ENCODE data around the gene CDC20.

DNA sequence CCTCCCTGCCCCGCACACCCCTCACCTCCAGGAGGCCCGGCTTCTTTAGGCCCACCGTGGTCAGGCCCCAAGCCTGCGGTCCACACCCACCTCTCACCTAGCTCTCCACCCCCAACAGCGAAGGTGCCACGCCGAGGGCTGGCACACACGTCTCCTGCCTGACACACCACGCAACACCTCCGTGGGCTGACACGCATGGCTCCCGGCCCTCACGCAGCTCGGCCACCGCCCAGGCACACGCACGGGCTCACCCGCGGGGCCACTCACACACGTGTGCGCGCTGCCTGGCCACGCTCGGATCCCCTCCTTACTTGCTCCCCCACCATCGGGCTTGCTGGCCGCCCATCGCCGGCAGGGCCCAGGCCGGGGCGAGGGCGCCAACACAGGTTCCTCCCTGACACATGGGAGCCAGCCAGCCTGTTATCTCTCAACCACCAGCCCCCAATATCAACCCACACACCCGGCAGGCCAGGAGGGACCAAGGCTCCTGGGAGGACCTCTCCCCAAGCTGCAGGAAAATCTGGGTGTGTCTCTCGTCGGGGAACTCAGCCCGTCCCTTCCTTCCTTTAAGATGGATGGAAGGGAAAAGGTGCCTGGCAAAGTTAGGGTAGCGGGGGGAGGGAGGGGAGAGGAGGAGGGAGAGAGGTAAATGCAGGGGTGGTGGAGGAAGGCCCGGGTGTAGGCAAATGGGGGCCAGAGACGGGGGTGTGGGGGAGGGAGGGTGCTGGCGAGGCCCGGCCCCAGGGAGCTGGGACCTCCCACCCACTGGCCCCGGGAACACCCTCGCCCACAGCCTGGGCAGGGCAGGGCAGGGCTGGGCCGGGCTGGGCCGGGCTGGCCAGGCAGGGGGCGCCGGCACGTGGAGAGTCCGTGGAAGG, 8.5 kb downstream of the CDC20 start:
- TF ChIP-seq EZH2 (IDR thresholded peaks at IDR 0.05; ENCODE audit: borderline replicate concordance, low read length) = no peak
- TF ChIP-seq, protein P1, sequence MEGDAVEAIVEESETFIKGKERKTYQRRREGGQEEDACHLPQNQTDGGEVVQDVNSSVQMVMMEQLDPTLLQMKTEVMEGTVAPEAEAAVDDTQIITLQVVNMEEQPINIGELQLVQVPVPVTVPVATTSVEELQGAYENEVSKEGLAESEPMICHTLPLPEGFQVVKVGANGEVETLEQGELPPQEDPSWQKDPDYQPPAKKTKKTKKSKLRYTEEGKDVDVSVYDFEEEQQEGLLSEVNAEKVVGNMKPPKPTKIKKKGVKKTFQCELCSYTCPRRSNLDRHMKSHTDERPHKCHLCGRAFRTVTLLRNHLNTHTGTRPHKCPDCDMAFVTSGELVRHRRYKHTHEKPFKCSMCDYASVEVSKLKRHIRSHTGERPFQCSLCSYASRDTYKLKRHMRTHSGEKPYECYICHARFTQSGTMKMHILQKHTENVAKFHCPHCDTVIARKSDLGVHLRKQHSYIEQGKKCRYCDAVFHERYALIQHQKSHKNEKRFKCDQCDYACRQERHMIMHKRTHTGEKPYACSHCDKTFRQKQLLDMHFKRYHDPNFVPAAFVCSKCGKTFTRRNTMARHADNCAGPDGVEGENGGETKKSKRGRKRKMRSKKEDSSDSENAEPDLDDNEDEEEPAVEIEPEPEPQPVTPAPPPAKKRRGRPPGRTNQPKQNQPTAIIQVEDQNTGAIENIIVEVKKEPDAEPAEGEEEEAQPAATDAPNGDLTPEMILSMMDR (conservative IDR thresholded peaks at IDR 0.05 in 1 of 2, IDR thresholded peaks at IDR 0.05 in 1 of 2; ENCODE audit: extremely low read depth in 1 of 2, insufficient read depth in 1 of 2, low read depth in 1 of 2, low read length in 2 of 2) = no peak
